Glutamatergic neuron (in vitro differentiated cells): ENCODE results near the gene CDC14B. TPM values are rescaled to one million over a fixed set of nuclear protein-coding genes. Genes with fewer than 3 reads are reported as not detected.

Experiments
- DNase-seq: peaks from one replicate; pipeline ENCODE4 v3.0.0; 2022
- H3K27ac Mint-ChIP-seq: one replicate; pipeline ENCODE4 v1.8.0; 2020; ENCODE audit warnings: mild to moderate bottlenecking, mixed read lengths, inconsistent platforms; ENCODE audit not compliant: unreplicated experiment
- H3K27me3 Mint-ChIP-seq: one replicate; pipeline ENCODE4 v1.8.0; 2020; ENCODE audit warnings: mild to moderate bottlenecking, moderate library complexity, mixed read lengths, inconsistent platforms; ENCODE audit not compliant: unreplicated experiment
- H3K36me3 Mint-ChIP-seq: one replicate; pipeline ENCODE4 v1.8.0; 2020; ENCODE audit warnings: mild to moderate bottlenecking, mixed read lengths, inconsistent platforms; ENCODE audit not compliant: unreplicated experiment
- H3K4me1 Mint-ChIP-seq: one replicate; pipeline ENCODE4 v1.8.0; 2020; ENCODE audit warnings: mild to moderate bottlenecking, low read depth, mixed read lengths, inconsistent platforms; ENCODE audit not compliant: unreplicated experiment
- H3K4me3 Mint-ChIP-seq: one replicate; pipeline ENCODE4 v1.8.0; 2020; ENCODE audit warnings: mild to moderate bottlenecking, mixed read lengths, inconsistent platforms; ENCODE audit not compliant: unreplicated experiment
- H3K9me3 Mint-ChIP-seq: one replicate; pipeline ENCODE4 v1.8.0; 2020; ENCODE audit warnings: mild to moderate bottlenecking, moderate library complexity, mixed read lengths, inconsistent platforms; ENCODE audit not compliant: unreplicated experiment
- CTCF ChIP-seq: fragments of 200-600 bp; sonication (generic); IDR thresholded peaks from one replicate; pipeline ENCODE4 v1.5.0; 2021; ENCODE audit not compliant: partially characterized antibody, unreplicated experiment
- total RNA-seq: library from RNA; stranded (reverse); fragmentation: NEBNext Ultra II Directional; extraction: Animal tissue kit (Norgen Biotek cat#: 25700); gene quantifications from one replicate; pipeline ENCODE4 v1.2.1, GENCODE V29; 2021; ENCODE audit not compliant: unreplicated experiment

Gene CDC14B
- total RNA-seq, 1 donor from 2014 or later, result 9.2 TPM

DNA sequence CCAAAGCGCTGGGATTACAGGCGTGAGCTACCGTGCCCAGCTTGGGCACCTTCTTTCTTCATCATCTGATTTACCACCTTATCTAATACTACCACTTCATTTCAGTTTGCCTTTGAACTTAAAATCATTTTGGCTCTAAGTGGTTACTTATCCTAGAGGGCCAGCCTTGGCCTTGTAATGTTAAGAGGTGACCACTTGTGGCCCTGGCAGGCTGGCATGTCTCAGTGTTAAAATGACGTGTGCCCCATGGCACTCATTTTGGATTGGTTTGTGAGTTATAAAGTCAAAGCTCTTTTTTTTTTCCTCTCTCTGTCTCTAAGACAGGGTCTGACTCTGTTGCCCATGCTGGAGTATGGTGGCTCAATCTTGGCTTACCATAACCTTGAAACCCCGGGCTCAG lies 151.9 kb downstream of the CDC14B start:
- Mint-ChIP-seq H3K36me3 (peaks cover 4% of the 10 kb centered on the region), H3K27me3 (no peaks in the 10 kb centered on the region), H3K4me1 (no peaks in the 10 kb centered on the region), H3K9me3 (no peaks in the 10 kb centered on the region), H3K27ac (no peak overlapping the region), H3K4me3 (no peak overlapping the region)
- DNase-seq, result no peak
- no peak for TF ChIP-seq CTCF

- Mint-ChIP-seq H3K4me1 (no peaks in the 10 kb centered on the region), H3K27me3 (no peaks in the 10 kb centered on the region), H3K36me3 (peaks cover 4% of the 10 kb centered on the region), H3K4me3 (no peak overlapping the region), H3K27ac (no peak overlapping the region), H3K9me3 (no peaks in the 10 kb centered on the region)
- no peak for TF ChIP-seq CTCF
- no peak for DNase-seq
Measured at GRCh38 chr9:96464426-96464825, 155.2 kb downstream of the CDC14B start.

GRCh38 chr9:96462541-96462940 lies 157.1 kb downstream of the CDC14B start:
- Mint-ChIP-seq H3K27me3 (no peaks in the 10 kb centered on the region), H3K27ac (no peak overlapping the region), H3K4me3 (no peak overlapping the region), H3K9me3 (peaks cover 2% of the 10 kb centered on the region), H3K4me1 (no peaks in the 10 kb centered on the region), H3K36me3 (peaks cover 4% of the 10 kb centered on the region)
- no peak for DNase-seq
- no peak for TF ChIP-seq CTCF

DNA sequence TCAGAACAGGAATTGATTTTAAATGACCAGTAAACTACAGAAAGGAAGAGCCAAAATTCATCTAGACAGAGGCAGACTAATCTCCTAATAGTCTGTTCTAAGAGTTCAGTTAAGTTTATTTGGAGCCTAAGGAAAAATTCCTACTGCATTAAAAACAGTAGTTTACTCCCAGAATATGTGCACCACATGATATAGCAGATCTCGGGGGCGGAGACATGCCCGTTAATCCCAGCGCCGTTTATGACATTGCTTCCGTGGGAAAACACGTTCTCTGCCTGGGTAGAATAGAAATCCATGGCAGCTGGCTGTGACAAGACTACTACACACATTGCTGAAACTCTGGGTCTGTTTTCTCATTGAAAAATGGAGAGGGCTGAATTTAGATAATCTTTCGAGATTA lies 158.3 kb downstream of the CDC14B start:
- H3K27ac Mint-ChIP-seq, result no peak overlapping the region
- H3K9me3 Mint-ChIP-seq, result peaks cover 2% of the 10 kb centered on the region
- no peaks in the 10 kb centered on the region for H3K4me1 Mint-ChIP-seq
- no peak for DNase-seq
- H3K27me3 Mint-ChIP-seq, result no peaks in the 10 kb centered on the region
- no peak for TF ChIP-seq CTCF
- no peak overlapping the region for H3K4me3 Mint-ChIP-seq
- peaks cover 4% of the 10 kb centered on the region for H3K36me3 Mint-ChIP-seq

- Mint-ChIP-seq H3K4me1 (no peaks in the 10 kb centered on the region), H3K27ac (no peak overlapping the region), H3K4me3 (no peak overlapping the region), H3K36me3 (peaks cover 4% of the 10 kb centered on the region), H3K9me3 (peaks cover 2% of the 10 kb centered on the region), H3K27me3 (no peaks in the 10 kb centered on the region)
- DNase-seq, result no peak
- no peak for TF ChIP-seq CTCF
Measured at GRCh38 chr9:96460882-96461281, 158.8 kb downstream of the CDC14B start.
